ENCODE measurements around the gene CDKN2B-AS1.

CDKN2B-AS1 gene

GRCh38 chr9:22160221-22160620 is 165.6 kb downstream of the CDKN2B-AS1 start:
- Histone ChIP-seq H3K27me3 (ENCODE audit: low read depth) (no peaks in the 10 kb centered on the region), H3K36me3 (replicated peaks) (no peaks in the 10 kb centered on the region), H3K4me1 (no peaks in the 10 kb centered on the region), H3K4me3 (no peak overlapping the region), H3K9me3 (no peaks in the 10 kb centered on the region)
- no peak for DNase-seq (ENCODE audit: low spot score in 2 of 2)
- in situ Hi-C loops (cut with MboI; ENCODE audit: low sequenced_read_pairs) = no loop called here

GRCh38 chr9:22165144-22165543 is 170.6 kb downstream of the CDKN2B-AS1 start:
- in situ Hi-C loops (cut with MboI; ENCODE audit: low sequenced_read_pairs) = no loop called here
- no peak for DNase-seq (ENCODE audit: low spot score in 2 of 2)
- no peak overlapping the region for H3K4me3 ChIP-seq
- no peaks in the 10 kb centered on the region for H3K4me1 ChIP-seq
- H3K36me3 ChIP-seq (replicated peaks) = no peaks in the 10 kb centered on the region
- no peaks in the 10 kb centered on the region for H3K27me3 ChIP-seq (ENCODE audit: low read depth)
- no peaks in the 10 kb centered on the region for H3K9me3 ChIP-seq

- Histone ChIP-seq H3K4me1 (no peaks in the 10 kb centered on the region), H3K36me3 (replicated peaks) (no peaks in the 10 kb centered on the region), H3K4me3 (no peak overlapping the region), H3K27me3 (ENCODE audit: low read depth) (no peaks in the 10 kb centered on the region), H3K9me3 (no peaks in the 10 kb centered on the region)
- DNase-seq (ENCODE audit: low spot score in 2 of 2) = no peak
- in situ Hi-C loops (cut with MboI; ENCODE audit: low sequenced_read_pairs) = no loop called here
Measured at GRCh38 chr9:22169243-22169642, 174.7 kb downstream of the CDKN2B-AS1 start.

- H3K4me3 ChIP-seq = no peak overlapping the region
- H3K36me3 ChIP-seq (replicated peaks) = no peaks in the 10 kb centered on the region
- no peak for DNase-seq (ENCODE audit: low spot score in 2 of 2)
- in situ Hi-C loops (cut with MboI; ENCODE audit: low sequenced_read_pairs) = no loop called here
- H3K9me3 ChIP-seq = no peaks in the 10 kb centered on the region
- no peaks in the 10 kb centered on the region for H3K27me3 ChIP-seq (ENCODE audit: low read depth)
- H3K4me1 ChIP-seq = no peaks in the 10 kb centered on the region
Measured at GRCh38 chr9:22169727-22170503, 175.3 kb downstream of the CDKN2B-AS1 start.

All from HAP-1 (cell line).